HG03025 (cell line): Measurements from ENCODE around the gene NIF3L1.

Experiments used
- ATAC-seq: cut with Tn5 transposase; IDR thresholded peaks from one replicate; pipeline ENCODE4 v1.9.1; 2021; ENCODE audit warnings: mild to moderate bottlenecking, moderate library complexity; ENCODE audit not compliant: unreplicated experiment, low FRiP score

NIF3L1 gene, protein sequence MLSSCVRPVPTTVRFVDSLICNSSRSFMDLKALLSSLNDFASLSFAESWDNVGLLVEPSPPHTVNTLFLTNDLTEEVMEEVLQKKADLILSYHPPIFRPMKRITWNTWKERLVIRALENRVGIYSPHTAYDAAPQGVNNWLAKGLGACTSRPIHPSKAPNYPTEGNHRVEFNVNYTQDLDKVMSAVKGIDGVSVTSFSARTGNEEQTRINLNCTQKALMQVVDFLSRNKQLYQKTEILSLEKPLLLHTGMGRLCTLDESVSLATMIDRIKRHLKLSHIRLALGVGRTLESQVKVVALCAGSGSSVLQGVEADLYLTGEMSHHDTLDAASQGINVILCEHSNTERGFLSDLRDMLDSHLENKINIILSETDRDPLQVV

DNA sequence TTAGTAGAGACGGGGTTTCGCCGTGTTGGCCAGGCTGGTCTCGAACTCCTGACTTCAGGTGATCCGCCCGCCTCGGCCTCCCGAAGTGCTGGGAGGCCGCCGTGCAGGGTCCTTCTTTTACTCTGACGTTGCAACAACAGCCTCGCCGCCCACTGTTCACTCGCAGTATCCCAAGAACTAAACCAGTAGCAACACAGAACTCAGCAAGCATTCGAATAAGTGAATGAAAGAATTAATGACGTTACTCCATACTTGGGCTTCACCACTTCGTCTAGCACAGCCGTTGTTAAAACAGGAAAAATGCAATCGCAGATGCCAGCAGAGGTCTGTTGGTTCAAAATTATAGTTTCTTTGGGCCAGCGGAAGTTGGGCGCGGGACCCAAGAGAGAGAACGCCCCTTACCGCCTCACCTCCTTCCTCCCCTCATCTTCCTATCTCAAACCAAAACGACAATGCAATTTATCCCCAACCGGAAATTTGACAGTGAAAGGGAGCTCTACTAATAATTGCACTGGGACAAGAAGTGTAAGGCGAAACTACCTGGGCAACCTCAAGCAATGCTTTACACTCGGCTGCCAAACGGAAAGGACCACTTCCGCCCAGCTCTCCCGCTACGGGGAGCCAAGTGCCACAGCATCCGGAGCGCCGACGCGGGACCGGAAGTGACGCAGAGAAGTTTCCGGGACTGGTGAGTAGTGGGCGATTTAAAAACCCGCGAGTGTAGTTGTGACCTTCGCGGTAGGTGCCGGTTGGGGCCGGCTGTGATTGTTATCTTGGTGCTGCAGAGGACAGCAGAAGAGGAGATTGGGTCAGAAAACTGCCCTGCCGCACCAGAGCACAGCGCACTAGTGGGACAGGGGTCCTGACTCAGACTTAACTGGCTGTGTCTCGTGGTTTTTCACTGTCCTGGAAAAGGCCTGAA lies at the start of gene NIF3L1, which contains the start of gene PPIL3:
Gene NIF3L1 (plus strand): TSS at position 668 of the 922 bp plus-strand sequence. CDS start 2,573 bp downstream, outside the sequence.
Gene PPIL3 (minus strand): TSS at position 374 of the 922 bp plus-strand sequence. CDS start 1,462 bp downstream, outside the sequence.
- ATAC-seq, result peak; percentile 76

DNA sequence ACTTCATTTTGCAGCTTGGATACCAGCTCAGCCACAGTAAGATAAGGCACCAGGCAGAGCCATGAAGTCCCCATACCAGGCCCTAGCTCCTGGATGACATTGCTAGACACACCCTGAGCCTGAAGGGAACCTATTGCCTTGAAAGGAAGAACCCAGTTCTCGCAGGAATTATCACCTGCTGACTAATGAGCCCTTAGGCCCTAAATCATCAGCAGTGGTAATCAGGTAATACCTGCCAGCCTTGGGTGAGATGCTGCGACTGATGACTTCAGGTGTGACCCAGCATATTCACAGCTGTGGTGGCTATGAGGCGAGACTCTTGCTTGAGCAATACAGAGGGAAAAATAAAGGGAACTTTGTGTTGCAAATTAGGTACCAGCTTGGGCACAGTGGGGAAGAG lies 49.7 kb upstream of the NIF3L1 start:
- no peak for ATAC-seq

DNA sequence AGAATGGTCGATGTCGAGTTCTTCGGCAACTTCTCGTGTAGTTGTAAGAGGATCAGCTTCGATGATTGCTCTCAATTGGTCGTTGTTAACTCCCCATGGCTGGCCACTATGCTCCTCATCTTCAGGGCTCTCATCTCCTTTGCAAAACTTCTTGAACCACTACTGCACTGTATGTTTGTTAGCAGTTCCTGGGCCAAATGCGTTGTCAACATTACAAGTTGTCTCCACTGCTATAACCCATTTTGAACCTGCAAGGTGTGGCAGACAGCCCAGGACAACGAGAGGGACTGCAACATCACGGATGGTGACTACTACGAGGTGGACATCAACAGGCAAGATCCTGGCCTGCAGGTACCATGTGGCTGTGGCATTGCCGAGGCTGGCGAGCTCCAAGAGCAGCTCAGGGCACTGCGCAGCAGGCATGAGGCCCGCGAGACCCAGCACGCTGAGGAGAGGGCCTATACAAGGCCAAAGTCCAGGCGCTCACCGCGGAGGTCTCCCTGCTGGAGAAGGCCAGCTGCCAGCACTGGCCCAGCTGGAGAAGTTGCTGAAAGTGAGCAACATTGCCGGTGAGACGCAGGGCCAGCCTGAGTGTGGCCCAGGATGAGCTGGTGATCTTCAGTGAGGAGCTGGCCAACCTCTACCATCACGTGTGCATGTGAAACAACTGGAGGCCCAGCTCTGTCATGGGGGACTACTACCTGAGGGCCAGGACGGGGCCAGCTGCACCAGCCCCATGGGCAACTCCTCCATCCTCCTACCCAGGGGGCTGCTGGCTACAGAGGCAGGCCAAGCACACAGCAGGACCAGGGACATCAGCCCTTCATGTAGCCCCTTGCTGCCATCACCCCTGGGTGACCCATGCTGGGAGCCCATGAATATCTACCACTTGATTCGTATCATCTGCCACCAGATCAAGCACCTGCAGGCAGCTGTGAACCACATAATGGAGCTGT lies 44.9 kb upstream of the NIF3L1 start:
- no peak for ATAC-seq

DNA sequence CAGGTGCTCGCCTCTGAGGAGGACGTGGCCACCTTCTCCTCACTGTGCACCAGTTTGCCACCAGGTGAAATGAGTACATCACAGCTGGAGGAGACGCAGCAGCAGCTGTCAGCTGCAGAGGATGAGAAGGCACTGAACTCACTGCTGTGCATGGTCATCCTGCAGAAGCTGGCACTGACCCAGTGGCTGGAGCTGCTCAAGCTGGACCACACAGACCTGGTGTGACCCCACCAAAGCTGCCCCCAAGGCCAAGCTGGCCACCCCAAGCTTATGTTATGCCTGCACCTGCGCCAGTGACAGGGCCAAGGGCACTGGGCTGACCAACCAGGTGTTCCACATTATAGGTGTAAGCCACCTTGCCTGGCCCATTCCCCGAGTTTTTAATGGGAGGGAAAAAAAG lies 44.0 kb upstream of the NIF3L1 start:
- ATAC-seq, result no peak

DNA sequence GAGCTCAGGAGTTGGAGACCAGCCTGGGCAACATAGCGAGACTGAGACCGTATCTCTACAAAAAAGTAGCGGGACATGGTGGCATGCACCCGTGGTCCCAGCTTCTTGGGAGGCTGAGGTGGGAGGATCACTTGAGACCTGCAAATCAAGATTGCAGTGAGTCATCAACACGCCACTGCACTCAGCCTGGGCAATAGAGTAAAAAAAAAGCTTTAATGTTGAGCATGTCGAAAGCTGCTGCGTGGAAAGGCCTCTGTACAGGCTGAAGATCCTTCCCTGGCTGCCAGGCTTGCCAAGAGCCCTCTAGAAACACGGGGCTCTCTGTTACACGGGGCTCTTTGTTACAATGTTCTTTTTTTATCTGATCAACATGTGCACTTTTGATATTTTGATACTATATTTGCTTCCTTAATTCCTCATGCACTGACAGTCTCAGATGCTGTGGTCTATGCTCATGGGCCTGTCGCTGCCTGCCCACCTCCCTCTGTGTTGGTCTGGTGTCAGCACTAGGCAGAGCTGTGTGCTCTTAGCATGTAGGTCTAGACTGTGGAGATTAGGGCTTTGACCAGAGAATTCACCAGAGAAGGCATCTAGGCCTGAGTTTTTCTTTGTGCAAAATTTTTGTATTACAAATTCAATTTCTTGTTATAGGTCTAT lies 43.4 kb upstream of the NIF3L1 start:
- no peak for ATAC-seq

DNA sequence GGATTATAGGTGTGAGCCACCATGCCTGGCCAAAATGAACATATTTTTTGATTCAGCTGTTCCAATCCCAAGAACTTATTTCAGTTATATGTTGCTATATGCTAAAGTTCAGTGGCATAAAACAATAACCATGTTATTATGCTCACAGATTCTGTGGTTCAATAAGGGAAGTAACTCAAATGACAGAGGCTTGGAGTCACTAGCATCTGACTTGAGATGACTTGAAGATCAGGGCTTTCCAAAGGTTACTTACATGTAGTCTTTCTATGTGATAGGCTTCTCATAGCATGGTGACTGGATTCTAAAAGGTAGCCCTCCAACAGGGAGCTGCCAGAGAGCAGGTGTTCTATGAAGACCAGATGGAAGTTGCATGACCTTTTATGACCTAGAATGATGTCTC lies 41.9 kb upstream of the NIF3L1 start:
- ATAC-seq, result no peak

DNA sequence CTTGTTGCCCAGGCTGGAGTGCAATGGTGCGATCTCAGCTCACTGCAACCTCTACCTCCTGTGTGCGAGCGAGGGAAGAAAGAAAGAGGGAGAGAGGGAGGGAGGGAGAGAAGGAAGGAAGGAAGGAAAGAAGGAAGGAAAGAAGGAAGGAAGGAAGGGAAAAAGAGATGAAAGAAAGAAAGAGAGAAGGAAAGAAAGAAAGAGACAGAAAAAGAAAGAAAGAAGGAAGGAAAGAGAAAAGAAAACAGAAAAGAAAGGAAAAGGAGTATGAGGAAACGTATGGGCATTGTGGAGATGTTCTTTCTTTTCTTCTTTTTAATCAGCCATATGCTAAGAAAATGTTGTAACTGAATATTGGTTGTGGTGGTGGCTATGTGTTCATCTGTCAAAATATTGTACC lies 41.2 kb upstream of the NIF3L1 start:
- ATAC-seq, result no peak

DNA sequence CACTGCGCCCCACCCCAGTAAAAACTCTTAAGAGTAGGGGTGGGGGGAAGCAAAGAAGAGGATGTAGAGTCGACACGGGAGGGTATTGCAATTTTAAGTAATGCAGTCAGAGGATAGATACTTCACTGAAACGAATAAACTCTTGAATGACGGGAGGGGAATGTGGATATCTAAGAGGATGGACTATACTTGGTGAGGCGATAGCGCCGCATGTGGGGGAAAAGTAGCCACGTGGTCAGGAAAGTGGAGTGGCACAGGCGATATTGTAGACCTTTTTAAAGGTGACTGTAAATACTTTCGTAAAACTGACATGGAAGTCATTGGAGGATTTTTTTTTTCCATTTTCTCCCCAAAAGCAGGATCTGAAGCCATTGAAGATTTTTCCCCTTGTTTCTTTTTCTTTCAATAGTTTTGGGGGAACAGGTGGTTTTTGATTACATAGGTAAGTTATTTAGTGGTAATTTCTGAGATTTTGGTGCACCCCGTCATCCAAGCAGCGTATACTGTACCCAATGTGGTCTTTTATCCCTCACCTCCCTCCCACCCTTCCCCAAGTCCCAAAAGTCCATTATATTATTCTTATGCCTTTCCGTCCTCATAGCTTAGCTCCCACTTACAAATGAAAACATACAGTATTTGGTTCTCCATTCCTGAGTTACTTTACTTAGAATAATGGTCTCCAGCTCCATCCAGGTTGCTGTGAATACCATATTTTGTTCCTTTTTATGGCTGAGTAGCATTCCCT lies 38.5 kb upstream of the NIF3L1 start:
- ATAC-seq, result no peak

DNA sequence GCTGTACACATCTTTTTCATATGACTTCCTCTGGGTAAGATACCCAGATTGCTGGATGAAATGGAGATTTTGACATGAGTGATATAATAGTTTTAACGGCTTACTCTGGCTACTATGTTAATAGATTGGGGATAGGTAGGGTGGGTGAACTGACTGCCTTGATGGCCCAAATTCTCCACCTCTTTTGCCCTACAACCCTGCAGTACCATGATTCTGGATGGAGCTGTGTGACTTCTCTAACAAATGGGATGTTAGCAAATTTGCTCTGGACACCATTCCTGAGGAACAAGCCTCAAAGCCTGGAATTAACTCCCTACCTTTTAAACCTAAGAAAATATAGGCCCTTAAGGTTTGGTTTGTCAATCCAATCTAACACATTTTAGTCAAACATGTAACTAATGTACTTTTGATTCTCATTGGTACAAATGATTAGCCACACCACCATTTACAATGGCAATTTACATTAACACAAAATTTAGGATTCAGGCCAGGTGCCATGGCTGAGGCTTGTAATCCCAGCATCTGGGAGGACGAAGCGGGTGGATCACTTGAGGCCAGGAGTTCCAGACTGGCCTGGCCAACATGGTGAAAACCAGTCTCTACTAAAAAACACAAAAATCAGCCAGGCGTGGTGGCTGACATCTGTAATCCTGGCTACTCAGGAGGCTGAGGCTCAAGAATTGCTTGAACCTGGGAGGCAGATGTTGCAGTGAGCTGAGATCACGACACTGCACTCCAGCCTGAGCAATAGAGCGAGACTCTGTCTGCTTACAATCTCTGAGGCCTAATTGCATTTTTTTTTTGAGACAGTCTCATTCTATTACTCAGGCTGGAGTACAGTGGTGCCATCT lies 37.5 kb upstream of the NIF3L1 start:
- no peak for ATAC-seq

DNA sequence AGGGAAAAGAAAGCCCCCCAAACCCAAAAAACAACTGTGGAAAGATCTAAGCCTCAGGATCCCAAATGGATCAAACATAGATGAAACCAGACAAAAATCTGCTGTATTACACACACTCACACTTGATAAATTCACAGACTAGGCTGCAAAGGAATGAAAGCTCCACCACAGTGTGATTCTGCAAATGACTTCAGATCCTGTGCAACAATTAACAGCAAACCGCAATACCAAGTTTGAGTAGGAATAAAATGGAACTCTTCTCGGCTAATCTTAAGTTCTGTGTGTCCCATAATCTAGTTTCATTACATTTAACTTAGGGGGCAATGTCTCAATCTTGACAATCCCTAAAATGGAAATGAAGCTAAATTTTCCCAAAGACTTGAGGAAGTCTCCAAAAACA lies 36.6 kb upstream of the NIF3L1 start:
- ATAC-seq, result no peak

DNA sequence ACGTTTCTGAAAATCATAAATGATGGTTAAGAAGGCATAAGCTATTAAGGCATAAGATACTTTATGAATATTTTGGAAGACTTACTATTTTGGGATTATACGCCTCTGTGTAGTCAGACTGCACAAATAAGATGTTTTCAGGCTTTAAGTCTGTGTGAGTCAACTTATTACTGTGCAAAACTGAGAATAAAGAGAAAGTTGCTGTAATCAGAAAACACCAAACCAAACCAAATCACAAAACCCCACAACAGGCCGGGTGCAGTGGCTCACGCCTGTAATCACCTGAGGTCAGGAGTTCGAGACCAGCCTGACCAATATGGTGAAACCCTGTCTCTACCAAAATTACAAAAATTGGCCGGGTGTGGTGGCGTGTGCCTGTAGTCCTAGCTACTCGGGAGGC lies 32.4 kb upstream of the NIF3L1 start:
- ATAC-seq, result no peak

DNA sequence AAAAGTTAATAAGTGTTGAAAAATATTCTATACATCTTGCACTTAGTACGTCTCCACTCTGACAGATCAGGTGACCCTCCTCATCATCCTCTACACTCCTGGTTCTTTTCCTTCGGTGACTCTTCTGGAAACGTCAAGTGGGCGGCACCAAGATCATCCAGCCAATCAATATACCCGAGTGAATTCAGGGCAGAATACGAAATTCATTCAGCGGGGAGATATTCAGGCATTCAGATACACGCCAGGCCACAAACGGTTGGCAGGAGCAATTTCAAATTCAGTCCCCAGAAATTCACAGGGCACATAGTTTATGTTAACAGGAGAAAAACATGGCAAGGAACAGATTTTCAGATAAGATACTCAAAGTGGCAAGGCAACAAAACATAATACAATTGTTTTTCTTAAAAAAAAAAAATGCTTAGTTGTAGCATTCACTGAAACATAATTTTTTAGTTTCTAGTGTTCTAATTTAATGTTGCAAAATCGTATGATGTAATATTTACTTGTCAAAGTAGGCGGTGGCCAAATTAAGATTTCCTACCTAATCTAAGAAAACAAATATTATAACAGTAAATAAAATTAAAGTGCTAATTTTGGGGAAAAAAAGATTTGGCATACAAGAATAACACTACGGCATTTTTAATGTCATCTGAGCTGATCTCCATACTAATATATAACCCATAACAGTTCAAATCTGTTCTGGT lies 28.9 kb upstream of the NIF3L1 start:
- ATAC-seq, result no peak

DNA sequence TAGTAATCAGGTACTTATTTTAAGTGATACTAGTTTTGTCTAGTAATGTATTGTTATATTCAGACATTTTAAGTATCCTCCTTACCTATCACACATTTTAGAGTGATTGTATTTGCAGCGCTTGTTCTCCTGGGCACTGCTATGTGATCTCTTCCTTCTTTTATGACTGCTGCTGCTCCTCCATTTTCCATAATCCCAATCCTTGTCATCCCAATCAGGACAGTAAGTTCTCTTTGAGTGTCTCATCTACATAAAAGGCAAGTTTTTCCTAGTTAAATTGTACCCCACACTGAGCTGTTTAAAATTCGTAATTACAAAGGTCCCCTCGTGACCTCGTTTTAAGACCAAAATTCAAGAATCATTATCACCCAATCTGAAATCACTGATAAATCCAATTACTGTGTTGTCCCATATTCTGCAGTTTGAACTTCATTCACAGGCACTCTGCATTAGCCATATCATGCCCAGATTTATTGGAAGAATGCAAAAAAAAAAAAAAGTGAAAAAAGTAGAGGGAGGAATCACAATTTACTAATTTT lies 27.5 kb upstream of the NIF3L1 start:
- no peak for ATAC-seq

DNA sequence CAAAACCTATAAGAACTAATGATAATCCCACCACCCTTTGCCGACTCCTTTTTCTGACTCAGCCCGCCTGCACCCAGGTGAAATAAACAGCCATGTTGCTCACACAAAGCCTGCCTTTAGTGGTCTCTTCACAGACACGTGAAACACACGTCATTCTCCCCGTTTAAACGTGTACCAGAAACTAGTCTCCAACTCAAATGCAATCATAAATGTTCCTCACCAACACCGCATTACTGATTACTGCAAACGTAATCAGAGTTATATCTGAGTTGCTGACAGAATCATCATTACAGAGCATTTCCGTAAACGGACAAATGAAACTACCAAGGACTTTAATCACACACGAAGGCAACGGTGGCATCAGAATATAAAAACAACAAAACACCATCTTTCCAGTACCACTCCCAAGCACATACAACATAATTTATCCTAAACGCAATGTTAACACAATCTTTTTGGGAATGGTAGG lies 26.6 kb upstream of the NIF3L1 start:
- no peak for ATAC-seq

DNA sequence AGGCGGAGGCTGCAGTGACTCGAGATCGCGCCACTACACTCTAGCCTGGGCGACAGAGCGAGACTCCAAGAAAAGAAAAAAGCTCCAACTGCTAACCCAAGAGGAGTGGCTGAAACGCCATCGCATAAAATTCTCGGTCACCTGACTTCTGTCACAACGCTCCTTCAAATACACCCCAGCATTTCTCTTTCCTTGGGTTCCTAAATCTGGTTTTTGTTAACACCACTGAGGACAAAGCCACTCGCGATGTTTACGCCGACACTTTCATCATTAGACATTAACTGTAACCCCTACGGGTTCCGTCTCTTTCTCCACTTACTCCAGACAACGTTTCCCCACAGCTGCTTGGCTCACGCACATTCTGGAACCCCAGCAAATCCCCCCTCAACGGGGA lies 25.4 kb upstream of the NIF3L1 start:
- ATAC-seq, result no peak

DNA sequence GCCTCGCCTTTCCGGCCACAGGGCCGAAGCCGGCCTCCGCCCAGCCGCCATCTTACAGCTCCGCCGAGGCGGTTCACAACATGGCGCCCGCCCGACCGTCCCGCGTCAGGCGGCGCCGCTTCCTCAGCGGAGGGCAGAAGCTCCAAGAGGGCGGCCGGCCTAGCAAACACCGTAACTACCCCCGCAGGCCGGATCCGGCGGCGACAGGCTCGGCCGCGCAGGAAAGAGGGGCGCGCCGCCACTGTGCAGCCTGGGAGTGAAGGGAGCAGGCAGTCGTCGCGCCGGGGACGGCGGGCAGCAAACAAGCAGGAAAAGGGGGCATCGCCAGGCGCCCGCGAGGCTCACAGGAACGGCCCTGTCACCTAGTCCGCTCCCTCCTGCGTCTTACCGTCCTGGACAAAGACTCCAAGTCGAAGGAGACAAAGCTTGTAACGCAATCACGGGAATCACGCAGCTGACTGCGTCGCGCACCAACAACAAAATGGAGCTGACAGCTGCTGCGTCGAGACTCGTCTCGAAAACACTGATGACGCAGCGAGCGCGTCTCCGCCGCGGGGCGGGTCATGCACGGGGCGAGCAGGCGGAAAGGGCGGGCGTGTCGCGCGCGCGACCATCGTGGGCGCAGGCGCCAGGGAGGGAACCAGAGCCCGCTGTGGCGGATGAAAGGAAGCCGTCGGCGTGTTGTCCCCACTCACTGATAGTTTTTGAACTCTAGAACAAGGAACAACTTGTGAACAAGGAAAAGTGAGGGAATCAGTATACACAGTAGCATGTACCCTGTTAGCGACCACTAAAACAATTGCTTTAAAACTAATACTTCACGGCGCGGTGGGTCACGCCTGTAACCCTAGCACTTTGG lies 24.8 kb upstream of the NIF3L1 start, which contains the start of gene CLK1:
Gene CLK1 (minus strand): TSS at position 483 of the 859 bp plus-strand sequence. CDS start 2,796 bp downstream, outside the sequence.
- ATAC-seq, result peak; percentile 76
